HG03442 (cell line): ENCODE measurements around the gene ZSWIM1.
A peak's percentile ranks its signal among the peaks of the same experiment; 100 is the strongest.

ENCODE experiments used
- ATAC-seq: cut with Tn5 transposase; IDR thresholded peaks from one replicate; pipeline ENCODE4 v1.9.1; 2021; ENCODE audit warnings: mild to moderate bottlenecking, moderate library complexity; ENCODE audit not compliant: unreplicated experiment

Gene ZSWIM1

DNA sequence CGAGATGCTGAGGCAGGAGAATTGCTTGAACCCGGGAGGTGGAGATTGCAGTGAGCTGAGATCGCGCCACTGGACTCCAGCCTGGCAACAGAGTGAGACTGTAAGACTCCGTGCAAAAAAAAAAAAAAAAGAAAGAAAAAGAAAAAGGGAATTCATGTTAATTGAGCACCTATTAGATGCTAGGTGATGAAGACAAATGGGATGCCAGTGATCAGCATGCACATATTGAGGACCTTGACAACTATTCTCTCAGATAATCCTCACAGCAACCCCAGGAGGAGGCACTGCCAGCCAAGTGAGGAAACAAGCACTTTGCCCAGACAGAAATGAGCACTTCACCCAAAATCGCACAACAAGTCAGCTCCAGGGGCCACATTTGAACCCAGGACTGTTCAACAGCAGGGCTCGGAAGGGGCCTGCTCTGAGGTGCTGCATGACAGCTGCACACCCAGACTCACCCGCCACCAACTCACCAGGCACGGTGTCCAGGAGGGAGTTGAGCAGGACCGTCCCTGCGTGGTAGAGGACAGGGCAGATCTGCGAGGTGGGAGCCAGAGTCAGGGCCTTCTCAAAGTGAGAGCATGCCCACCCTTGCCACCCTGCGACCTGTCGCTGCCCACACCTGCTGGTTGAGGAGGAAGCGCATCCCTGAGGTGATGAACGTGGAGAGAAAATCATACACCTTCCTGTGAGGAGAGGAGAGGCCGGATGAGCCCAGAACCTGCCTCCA, 26.4 kb downstream of the ZSWIM1 start:
- ATAC-seq: no peak

DNA sequence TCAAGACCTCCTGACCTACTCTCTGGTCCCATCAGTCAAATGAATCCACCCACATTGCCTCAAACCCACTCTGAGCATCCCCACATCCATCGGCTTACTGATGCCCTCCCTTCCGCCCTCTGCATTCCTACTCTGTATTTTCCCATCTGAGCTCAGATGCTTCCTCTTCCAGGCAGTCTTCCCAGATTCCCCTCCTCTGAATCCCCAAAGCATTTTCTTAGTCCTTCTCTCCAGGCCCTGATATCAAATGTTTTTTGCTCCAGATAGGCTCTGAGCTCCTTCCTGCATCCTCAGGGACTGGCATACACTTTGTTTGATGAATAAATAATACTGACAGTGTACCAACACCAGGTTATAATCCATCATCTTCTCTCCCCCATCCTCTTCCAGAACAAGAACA, 27.1 kb downstream of the ZSWIM1 start:
- no peak for ATAC-seq

DNA sequence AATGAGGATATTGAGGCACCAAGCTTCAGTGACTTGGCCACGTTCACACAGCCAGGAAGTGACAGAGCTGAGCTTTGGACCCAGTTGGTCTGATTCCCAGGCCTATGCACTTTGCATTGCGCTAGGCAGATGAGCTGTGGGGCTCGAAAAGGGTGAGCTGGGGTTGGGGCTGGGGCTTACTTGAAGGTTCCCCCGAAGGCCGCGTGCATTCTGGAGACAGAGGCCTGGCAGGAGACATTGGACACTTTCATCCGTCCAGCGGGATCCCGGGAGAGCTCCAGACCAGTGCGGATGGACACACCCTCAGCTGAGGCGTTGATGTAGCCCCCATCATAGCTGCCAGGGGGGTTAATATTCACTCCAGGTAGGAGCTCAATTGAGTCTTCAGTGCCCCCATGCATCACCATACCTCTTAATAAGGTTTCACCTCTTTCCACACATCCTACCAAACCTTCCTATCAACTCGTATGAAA, 28.3 kb downstream of the ZSWIM1 start:
- no peak for ATAC-seq

DNA sequence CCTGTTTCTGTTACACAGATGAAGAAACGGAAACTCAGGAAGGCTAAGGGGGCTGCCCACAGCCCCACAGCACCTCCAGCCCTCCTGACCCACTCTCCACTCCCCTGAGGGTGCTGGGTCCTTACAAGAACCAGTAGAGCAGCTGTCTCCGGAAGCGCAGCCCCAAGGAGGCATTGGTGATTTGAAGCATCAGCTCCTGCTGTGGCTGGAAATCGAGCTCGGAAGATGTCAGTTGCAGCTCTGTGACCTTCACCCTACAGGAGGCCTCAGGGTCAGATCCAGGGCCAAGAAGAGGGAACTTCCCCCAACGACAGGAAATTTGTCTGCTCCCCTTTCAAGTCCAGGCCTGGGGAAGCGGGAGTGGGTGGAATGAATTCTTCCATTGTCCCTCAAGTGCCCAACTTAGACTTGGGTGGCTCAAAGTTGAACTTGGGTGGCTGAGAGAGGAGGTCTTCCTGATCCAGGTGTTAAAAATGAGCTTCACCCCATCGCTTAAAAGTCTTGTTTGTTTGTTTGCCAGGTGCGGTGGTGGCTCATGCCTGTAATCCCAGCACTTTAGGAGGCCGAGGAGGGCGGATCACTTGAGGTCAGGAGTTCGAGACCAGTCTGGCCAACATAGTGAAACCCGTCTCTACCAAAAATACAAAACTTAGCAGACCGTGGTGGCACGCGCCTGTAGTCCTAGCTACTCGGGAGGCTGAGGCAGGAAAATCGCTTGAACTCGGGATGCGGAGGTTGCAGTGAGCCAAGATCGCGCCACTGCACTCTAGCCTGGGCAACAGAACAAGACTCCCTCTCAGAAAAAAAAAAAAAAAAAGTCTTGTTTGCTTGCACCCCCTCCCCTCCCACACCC, 29.0 kb downstream of the ZSWIM1 start:
- no peak for ATAC-seq

DNA sequence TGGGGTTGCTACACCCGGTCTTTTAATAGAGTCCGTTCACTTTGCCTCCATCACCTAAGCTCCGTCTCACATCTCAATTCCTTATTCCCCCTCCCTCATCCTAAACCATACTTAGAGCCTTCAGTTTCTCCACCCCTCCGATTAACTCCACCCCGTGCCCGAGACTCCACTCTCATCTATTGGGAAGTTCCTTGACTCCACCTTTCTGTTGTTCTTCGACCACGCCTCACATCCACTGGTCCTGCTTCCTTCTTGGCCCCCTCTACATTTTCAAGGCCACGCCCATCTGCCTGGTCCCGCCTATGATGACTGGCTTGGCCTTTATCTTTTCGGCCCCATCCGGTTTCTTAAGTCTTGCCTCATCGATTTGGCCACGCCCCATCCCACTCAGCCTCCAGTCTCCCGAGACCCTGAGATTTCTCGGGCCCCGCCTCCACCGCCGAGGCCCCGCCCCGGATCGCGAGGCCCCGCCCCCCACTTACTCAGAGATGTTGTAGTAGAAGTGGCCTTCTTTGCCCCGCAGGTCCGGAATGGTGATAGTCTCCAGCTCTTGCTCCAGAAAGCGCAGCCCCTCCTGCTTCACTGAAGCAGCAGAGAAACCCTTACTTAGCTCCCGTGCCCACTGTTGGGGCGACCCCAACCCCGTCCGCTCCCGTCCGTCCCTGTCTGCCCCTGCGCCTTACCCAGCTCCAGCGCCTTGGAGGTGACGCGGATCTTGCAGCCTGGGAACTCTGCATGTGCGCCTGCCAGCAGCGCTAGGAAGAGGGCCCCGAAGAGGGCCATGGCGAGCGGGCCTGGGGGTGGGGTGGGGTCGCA, 29.9 kb downstream of the ZSWIM1 start:
- peak; percentile 79 for ATAC-seq

DNA sequence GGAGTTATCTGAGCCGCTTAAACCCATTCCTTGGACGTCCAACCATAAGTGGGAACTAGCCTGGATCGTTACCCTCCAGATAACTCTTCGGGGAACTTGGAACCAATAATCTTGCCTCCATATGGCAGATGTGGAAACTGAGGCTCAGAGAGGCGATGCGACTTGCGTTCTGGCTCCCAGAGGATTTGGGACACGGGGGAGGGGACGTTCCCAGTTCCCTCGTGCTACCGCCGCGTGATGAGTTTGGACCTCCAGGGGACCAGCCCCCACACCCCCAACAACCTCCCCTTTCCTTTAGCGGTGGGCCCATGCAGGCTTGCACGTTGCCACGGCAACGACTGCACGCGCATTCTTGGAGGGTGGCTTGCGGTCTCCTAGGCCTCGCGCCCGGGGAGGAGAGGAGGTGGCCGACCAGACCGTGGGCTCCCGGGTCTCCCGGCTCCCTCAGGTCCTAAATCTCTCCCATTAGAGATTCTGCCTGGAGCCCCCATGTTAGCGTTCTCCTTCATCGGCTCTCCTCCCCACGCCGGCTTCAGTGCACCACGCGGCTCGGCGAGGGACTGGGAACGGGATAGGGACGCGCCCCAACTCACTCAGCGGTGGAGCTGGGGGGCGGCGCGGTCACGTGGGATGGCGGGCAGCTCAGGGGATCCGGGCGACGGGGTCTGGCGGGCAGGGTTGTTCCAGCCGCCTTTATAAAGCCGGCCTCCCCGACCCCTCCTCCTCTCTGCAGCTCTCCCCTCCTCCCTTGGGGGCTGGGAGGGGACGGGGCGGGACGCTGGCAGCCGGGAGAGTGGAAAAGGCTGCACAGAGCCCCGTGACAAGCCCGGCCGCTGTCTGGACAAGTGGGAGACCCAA, 30.7 kb downstream of the ZSWIM1 start, which contains the start of gene PLTP:
TSS of gene PLTP (minus strand) at position 670 of the 858 bp plus-strand sequence. CDS start 703 bp downstream, outside the sequence.
- no peak for ATAC-seq

DNA sequence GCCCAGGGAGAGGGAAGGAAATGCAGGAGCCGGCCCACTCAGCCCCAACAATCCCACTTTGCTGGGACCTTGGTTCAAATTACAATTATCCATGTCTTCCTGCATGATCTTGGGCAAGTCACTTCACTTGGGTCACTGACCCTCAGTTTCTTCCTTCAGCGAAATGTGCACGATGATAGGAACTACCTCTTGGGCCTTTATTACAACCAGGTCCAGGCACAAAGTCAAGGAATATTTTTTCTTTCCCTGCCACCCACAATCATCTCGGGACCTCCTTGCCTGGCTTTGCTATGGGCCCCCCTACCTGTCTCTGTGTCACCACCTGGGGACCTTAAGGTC, 31.3 kb downstream of the ZSWIM1 start:
- ATAC-seq: no peak

DNA sequence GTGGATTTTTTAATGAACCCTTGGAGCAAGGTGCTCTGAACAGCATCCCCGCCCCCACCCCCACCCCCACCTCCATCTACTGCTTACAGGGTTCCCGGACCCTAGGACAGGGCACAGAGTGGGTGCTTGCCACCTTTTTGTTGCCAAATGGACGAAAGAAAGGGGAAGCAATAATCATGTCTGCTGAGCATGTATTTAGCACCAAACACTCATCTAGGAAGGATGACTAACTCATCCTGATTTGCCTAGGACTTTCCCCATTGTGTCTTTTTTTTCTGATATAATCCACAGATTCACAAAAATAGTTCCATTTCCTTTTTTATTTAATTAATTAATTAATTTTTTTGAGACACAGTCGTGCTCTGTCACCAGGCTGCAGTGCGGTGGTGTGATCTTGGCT, 32.1 kb downstream of the ZSWIM1 start:
- ATAC-seq: no peak

DNA sequence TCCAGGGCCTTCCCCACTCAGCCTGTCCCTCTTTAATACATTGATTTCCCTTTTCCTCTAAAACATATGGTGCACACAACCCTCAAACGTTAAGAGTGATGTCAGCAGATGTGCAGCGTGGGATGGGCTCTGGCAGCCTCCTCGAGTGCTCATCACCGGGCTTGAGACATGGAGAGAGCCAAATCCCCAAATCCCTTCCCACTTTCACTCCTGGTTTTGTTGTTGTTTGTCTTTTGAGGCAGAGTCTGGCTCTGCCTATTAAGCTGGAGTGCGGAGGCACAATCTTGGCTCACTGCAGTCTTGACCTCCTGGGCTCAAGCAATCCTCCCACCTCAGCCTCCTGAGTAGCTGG, 36.7 kb downstream of the ZSWIM1 start:
- ATAC-seq: no peak

DNA sequence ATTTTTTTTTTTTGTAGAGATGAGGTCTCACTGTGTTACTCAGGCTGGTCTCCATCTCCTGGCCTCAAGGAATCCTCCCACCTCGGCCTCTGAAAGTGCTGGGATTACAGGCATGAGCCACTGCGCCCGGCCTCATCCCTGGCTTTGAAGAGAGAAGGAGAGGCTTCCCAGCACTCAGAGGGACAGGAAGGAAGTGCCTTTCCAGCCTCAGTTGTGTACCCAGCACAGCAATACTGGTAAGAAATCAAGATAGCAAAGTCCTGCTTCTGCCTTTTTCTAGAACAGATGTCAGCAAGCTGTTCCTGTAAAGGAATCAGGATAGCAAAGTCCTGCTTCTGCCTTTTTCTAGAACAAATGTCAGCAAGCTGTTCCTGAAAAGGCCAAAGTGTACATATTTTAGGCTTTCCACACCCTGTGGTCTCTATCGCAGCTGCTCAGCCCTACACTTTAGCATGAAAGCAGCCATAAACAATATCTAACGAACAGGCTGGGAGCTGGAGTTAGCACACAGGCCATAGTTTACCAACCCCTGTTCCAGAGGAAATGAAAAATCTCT, 37.2 kb downstream of the ZSWIM1 start:
- ATAC-seq: no peak

DNA sequence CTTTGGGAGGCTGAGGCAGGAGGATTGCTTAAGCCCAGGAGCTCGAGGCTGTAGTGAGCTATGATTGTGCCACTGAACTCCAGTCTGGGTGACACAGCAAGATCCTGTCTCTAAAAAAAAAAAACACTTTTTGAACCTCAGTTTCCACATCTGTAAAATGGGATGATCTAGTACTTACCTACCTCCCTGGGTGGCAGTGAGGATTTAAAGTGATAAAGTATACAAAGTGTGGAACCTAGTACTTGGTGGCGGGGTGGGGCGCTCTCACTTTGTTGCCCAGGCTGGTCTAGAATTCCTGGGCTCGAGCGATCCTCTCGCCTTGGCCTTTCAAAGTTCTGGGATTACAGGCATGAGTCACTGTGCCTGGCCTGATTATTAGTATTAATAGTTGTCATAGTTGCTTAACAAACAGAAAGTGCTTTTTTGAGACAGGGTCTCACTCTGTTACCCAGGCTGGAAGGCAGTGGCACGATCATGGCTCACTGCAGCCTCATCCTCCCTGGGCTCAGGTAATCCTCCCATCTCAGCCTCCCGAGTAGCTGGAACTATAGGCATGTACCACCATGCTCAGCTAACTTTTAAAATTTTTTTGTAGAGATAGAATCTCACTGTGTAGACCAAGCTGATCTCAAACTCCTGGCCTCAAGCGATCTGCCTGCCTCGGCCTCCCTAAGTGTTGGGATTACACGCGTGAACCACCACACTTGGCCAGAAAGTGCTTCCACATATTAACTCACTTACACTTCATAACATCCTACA, 37.9 kb downstream of the ZSWIM1 start:
- no peak for ATAC-seq

DNA sequence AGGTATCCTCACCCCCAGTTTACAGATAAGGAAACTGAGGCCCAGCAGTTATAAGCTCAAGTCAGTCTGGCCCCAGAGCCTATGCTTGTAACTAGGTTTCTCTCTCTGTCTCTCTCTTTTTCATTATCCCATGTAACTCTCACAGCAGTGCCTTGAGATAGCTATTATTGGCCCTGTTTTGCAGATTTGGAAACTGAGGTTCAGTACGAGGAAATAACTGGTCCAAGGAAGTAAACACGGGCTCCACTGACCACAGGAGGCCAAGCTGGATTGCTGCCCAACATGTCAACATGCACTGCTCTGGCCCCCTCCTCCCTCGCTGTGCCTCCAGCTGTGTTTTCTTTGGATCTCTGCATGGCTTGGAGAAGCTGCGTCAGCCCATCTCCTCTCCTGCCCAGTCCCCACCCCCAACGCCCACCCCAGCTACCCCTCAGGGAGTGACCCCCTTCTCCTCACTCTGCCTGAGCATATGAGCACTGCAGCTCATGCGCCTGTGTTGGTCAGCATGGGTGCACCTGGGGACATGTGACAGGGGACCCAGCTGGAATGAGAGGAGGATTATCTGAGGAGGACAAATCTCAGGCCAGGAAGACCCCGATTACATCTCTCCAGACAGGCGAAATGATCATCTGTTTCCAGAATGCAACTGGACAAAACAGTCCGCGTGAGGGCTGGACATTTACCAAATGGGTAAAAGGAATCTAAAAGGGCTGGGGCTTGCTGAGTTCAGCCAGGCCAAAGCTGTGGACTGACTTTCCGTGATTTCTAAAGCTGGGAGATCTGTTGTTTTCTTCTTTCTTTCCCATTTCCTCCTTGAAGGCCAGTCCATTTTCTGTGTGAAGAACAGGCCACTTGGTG, 38.7 kb downstream of the ZSWIM1 start:
- ATAC-seq: no peak

DNA sequence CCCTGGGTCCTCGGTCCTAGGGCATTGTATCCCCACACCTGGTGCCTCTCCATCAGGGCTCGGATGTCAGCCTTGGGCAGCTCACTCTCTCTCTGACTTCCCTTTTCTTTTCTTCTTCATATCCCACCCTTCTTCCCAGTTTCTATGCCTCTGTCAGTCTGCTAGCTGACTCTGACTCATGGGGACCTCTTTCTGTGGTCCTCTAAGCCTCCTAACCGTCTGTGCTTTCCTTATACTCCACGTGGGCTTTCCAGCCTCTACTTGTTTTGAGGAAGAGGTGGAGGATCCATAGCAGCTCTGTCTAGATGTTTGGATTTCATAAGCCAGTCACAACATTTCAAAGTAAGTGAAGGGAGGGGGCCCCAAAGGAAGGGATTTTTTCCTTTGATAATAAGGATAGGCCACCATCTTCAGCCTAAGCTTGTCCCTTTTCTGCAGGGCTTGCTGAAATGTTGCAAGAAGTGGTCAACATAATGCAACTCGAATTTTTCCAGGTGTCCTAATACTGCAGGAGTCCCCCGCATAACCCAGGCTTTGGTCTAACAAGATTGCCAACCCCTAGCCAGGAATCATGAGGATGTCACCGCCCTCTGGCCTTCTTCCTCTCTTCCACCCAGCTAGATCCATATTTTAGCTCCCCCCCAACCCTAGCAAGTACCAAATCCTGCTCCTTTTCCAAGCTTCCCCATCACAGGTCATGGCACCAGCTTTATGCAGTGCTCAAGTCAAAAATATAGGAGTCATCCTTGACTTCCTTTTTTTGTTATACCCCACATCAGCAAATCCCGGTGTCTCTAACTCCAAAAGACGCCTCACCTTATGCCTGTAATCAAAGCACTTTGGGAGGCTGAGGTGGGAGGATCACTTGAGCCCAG, 39.7 kb downstream of the ZSWIM1 start:
- ATAC-seq: no peak

DNA sequence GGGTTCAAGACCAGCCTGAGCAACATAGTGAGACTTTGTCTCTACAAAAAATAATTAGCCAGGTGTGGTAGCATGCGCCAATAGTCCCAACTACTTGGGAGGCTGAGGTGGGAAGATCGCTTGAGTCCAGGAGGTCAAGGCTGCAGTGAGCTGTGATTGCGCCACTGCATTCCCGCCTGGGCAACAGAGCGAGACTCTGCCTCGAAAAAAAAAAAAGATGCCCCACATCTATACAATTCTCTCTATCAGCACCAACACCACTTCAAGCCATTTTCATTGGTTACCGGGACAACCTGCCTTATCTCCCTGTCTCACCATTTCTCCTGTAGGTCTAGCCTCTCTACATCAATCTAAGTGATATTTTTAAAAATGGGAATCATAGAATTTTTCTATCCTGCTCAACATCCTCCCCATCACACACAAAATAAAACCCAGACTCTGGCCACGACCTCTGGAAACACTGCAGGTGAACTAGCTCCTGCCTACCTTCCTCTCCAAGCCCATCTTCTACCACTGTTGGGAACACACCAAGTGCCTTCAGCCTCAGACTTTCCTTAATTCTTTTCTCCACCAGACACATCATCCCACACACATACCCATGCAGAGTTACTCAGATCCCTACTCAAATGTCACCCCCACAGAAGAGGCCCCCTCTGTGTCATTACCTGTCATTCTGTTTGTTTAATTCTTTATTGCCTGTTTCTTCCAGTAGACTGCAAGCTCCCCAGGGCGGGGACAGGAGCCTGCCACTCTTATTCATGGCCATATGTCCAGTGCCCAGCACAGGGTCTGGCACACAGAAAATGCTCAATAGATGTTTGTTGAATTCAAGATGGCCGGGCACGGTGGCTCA, 40.5 kb downstream of the ZSWIM1 start:
- no peak for ATAC-seq

DNA sequence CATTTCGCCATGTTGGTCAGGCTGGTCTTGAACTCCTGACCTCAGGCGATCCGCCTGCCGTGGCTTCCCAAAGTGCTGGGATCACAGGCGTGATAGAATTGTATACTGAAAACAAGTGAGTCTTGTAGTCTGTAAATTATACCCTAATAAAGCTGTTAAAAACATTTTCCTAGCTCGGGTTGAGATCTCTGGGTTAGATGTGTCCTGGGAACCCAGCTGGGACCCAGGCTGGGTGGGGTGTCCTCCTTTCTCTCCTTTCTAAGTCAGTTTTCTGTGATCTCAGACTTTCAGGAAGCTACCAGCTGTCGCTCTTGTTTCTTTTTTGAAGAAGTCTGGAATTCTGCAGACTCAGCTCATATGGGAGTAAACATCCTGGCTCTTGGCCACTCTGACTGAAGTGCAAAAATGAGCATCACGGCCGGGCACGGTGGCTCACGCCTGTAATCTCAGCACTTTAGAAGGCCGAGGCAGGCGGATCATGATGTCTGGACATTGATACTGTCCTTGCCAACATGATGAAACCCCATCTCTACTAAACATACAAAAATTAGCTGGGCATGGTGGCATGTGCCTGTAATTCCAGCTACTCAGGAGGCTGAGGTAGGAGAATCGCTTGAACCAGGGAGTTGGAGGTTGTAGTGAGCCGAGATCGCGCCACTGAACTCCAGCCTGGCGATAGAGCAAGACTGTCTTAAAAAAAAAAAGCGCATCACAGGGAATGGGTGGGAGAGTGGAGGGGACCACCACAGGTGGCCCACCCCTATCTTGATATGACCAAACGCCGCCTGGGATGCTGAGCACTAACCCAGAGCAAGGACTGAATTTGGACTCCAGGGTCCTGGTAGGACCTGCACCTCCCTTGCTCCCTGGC, 43.6 kb downstream of the ZSWIM1 start:
- no peak for ATAC-seq
